T-cell (primary cell): ENCODE data around the gene ELL2. TPM values are rescaled to one million over a fixed set of nuclear protein-coding genes. Genes with fewer than 3 reads are reported as not detected.
"Not testable (repeated sequence)": the region's sequence is repeated elsewhere in the genome, so short reads cannot be mapped to it uniquely, and the experiment has no call there.

Experiments used
- ATAC-seq, 4 experiments: fragments of 200-7000 bp in 3 of 4; fragments of 150-1000 bp in 1 of 4; cut with Tn5 transposase; replicated peaks in 1 of 4; 1 replicate in 3 of 4; 2 replicates in 1 of 4; pipeline ENCODE4 v1.10.0; 2021; ENCODE audit warnings: moderate library complexity in 3 of 4, mild to moderate bottlenecking in 2 of 4, moderate number of reproducible peaks in 1 of 4
- CTCF ChIA-PET, 2 donors: fragments of 300-600 bp; sonication (Branson Sonifier 250); formaldehyde crosslinking; loops; one replicate each; lab custom pipeline; 2022; ENCODE audit warnings: antibody characterized with exemption in 2 of 2; lab: Charles Lee
- POLR2A ChIA-PET, 2 donors: fragments of 300-600 bp; sonication (Branson Sonifier 250); formaldehyde crosslinking; loops; one replicate each; lab custom pipeline; 2022; ENCODE audit warnings: antibody characterized with exemption in 2 of 2; lab: Charles Lee
- DNase-seq, 35 experiments: peaks; one replicate each; pipeline versions ENCODE4 v3.0.0 to v3.0.0-alpha.2; 2013 to 2023
- H3K27ac ChIP-seq: one replicate; pipeline ENCODE4 v1.5.1; 2013; ENCODE audit warnings: low read length
- H3K27me3 ChIP-seq, 2 experiments: replicated peaks in 1 of 2; 1 replicate in 1 of 2; 2 replicates in 1 of 2; pipeline versions ENCODE4 v1.6.1 to v1.7.0; 2013; ENCODE audit warnings: low read length in 1 of 2, mixed read lengths in 1 of 2; ENCODE audit not compliant: control insufficient read depth in 2 of 2, insufficient read depth in 2 of 2; ENCODE audit errors: extremely low read depth in 1 of 2
- H3K36me3 ChIP-seq, 2 donors: 1 replicate in 1 of 2; 2 replicates in 1 of 2; pipeline versions ENCODE4 v1.6.1 to v1.7.0; 2013; ENCODE audit warnings: low read length in 1 of 2; ENCODE audit not compliant: control insufficient read depth in 2 of 2, insufficient read depth in 1 of 2; ENCODE audit errors: extremely low read depth in 1 of 2
- H3K4me1 ChIP-seq, 2 experiments: 1 replicate in 1 of 2; 2 replicates in 1 of 2; pipeline versions ENCODE4 v1.6.1 to v1.7.0; 2013; ENCODE audit warnings: low read length in 2 of 2, mixed read lengths in 1 of 2; ENCODE audit not compliant: insufficient read depth in 2 of 2, control insufficient read depth in 1 of 2; ENCODE audit errors: extremely low read depth in 1 of 2
- H3K4me3 ChIP-seq, 2 donors: 1 replicate in 1 of 2; 2 replicates in 1 of 2; pipeline versions ENCODE4 v1.5.1 to v1.7.0; 2013; ENCODE audit warnings: mild to moderate bottlenecking in 2 of 2, low read length in 1 of 2, moderate library complexity in 1 of 2; ENCODE audit not compliant: control insufficient read depth in 1 of 2; ENCODE audit errors: extremely low read depth in 1 of 2
- H3K9me3 ChIP-seq: 2 replicates; pipeline ENCODE4 v1.7.0; 2013
- H3K27ac Mint-ChIP-seq, 2 donors: one replicate each; pipeline ENCODE4 v1.8.0; 2020 to 2021; ENCODE audit warnings: mild to moderate bottlenecking in 2 of 2, mixed read lengths in 2 of 2
- H3K27me3 Mint-ChIP-seq, 2 donors: one replicate each; pipeline ENCODE4 v1.8.0; 2021 to 2022; ENCODE audit warnings: mixed read lengths in 2 of 2
- H3K36me3 Mint-ChIP-seq: one replicate; pipeline ENCODE4 v1.8.0; 2021; ENCODE audit warnings: mixed read lengths
- H3K4me1 Mint-ChIP-seq, 3 donors: one replicate each; pipeline ENCODE4 v1.8.0; 2020 to 2022; ENCODE audit warnings: mixed read lengths in 3 of 3, mild to moderate bottlenecking in 1 of 3
- H3K4me3 Mint-ChIP-seq, 3 donors: one replicate each; pipeline ENCODE4 v1.8.0; 2020 to 2022; ENCODE audit warnings: mild to moderate bottlenecking in 3 of 3, mixed read lengths in 3 of 3, moderate library complexity in 3 of 3
- H3K9me3 Mint-ChIP-seq, 3 donors: one replicate each; pipeline ENCODE4 v1.8.0; 2020 to 2022; ENCODE audit warnings: mixed read lengths in 3 of 3
- WGBS: methylation state at CpG from one replicate; pipeline ENCODE4 v1.1.5; 2013; ENCODE audit warnings: missing lambda C conversion rate; ENCODE audit not compliant: insufficient coverage; 5-methylcytosine and 5-hydroxymethylcytosine counted together
- total RNA-seq, 35 experiments: library from RNA in 6 of 35; stranded (reverse) in 6 of 35; fragments of 120-200 nt in 1 of 35; gene quantifications; one replicate each; pipeline versions ENCODE4 v1.2.1 to v1.2.4 and lab custom pipeline; 2013 to 2026

The ELL2 gene
- total RNA-seq, 5 donors from 2014 or later (not counting 1 experiment from before 2014, with no cell fraction given): 10.3 to 57.8 (median 11.3) TPM

DNA sequence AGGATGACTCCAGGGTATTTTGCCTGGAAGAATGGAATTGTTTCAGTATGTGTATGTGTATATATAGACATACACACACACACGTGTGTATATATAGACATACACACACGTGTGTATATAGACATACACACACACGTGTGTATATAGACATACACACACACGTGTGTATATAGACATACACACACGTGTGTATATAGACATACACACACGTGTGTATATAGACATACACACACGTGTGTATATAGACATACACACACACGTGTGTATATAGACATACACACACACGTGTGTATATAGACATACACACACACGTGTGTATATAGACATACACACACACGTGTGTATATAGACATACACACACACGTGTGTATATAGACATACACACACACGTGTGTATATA, 34.4 kb downstream of the ELL2 start:
- WGBS: no CpG with 5 or more reads among the region's 13 CpGs
- H3K27me3 Mint-ChIP-seq, H3K9me3 Mint-ChIP-seq, H3K4me1 ChIP-seq, H3K4me3 Mint-ChIP-seq, H3K4me3 ChIP-seq, DNase-seq, H3K27ac ChIP-seq, ATAC-seq, H3K27ac Mint-ChIP-seq, H3K9me3 ChIP-seq, CTCF ChIA-PET, H3K36me3 ChIP-seq, H3K27me3 ChIP-seq: not testable (repeated sequence)
- Mint-ChIP-seq H3K4me1 (peaks cover 7 to 13% (median 10%) of the 10 kb centered on the region in 3 donors), H3K36me3 (peaks cover 16% of the 10 kb centered on the region)
- POLR2A ChIA-PET: interaction anchor here in 1 of 2 donors (0.6 kb wide), 1 partner anchor 36 kb away, joined by 4 read pairs; no protein-coding TSS in a partner anchor

DNA sequence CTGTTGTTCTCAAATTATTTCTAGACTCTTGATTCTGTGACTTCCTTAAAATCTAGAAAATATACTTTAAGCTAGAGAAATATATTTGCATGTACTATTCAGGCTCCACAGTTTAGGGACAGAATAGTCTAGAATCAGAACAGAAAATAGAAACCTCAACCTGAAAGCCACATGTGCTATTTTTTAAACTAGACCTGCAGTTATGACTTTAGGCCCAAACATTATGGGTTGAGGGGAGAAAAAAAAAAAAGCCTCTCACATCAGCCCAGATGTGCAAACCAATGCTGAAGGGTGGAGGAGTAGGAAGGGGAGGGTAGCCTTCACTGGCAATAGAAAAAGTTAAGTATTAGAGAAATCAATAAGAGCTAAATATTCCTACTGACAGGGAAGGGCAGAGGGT, 35.7 kb downstream of the ELL2 start:
- Histone ChIP-seq H3K27ac (no peak overlapping the region), H3K27me3 (no peaks in the 10 kb centered on the region), H3K36me3 (no peaks in the 10 kb centered on the region), H3K4me1 (no peaks in the 10 kb centered on the region), H3K4me3 (no peak overlapping the region), H3K9me3 (no peaks in the 10 kb centered on the region)
- ATAC-seq (no peak), DNase-seq (no peak)
- Mint-ChIP-seq H3K4me3 (no peak overlapping the region), H3K9me3 (no peaks in the 10 kb centered on the region), H3K36me3 (peaks cover 10% of the 10 kb centered on the region), H3K4me1 (peaks cover 7 to 13% (median 10%) of the 10 kb centered on the region in 3 donors), H3K27me3 (no peaks in the 10 kb centered on the region), H3K27ac (no peak overlapping the region)
- POLR2A ChIA-PET: no interaction called here
- CTCF ChIA-PET: interaction anchor here (0.6 to 1.1 kb wide), 2 partner anchors 17 to 676 kb away, joined by 3 to 7 read pairs; no protein-coding TSS in a partner anchor

DNA sequence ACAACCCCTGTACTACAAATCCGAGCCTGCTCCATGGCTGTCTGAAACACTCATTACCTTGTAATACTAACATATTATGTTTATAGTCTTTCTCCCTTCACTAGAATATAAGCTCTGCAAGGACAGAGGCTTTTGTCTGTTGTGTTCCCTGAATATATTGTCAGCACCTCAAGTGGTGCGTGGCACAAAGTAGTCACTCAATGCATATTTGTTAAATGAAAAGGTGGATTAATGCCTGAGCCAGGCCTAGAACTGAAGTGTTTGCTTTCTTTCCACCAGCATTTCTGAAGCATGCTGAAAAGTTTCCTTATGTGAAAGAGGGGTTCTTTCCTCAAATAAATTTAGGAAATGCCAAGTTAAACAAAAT, 36.3 kb downstream of the ELL2 start:
- Histone ChIP-seq H3K4me1 (no peaks in the 10 kb centered on the region), H3K36me3 (no peaks in the 10 kb centered on the region), H3K27me3 (no peaks in the 10 kb centered on the region), H3K4me3 (no peak overlapping the region), H3K27ac (no peak overlapping the region), H3K9me3 (no peaks in the 10 kb centered on the region)
- no CpG with 5 or more reads among the region's 2 CpGs for WGBS
- Mint-ChIP-seq H3K4me1 (peaks cover 7 to 13% (median 10%) of the 10 kb centered on the region in 3 donors), H3K9me3 (no peaks in the 10 kb centered on the region), H3K36me3 (peaks cover 7% of the 10 kb centered on the region), H3K27me3 (no peaks in the 10 kb centered on the region), H3K4me3 (no peak overlapping the region), H3K27ac (no peak overlapping the region)
- DNase-seq: no peak
- ChIA-PET CTCF (interaction anchor here (0.8 to 1.1 kb wide), 2 partner anchors 190 to 676 kb away, joined by 3 read pairs; no protein-coding TSS in a partner anchor), POLR2A (no interaction called here)
- no peak for ATAC-seq

DNA sequence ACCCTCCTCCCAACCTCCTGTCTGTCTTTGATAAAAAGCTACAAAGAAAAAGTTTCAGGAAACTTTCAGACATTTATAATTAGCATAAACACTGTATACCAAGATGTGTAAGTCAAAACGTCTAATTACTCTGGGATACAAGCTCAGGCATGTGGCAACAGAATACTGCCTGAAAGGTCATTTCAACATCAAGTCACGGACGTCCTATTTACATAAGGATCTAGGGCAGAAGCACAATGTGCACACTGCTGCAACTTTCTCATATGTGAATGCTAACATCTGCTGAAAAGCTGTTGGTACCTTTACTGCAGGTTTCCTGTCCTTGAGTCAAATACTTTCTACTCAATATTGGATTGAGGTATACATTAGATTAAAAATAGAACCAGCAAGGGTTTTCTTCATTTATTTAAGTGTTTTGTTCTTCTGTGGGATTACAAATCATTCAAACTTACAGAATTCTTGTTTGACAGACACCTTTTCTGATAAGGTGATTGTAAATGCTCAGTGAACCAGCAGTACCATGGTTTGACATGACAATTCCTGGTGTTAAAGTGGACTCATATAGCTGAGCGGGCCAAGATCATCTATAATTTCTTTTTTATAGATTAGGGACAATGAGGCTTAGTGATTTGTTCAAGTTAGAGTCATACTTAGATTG, 36.8 kb downstream of the ELL2 start:
- DNase-seq: no peak
- Histone ChIP-seq H3K4me1 (no peaks in the 10 kb centered on the region), H3K27ac (no peak overlapping the region), H3K9me3 (no peaks in the 10 kb centered on the region), H3K27me3 (no peaks in the 10 kb centered on the region), H3K36me3 (no peaks in the 10 kb centered on the region), H3K4me3 (no peak overlapping the region)
- Mint-ChIP-seq H3K27ac (no peak overlapping the region), H3K36me3 (peaks cover 7% of the 10 kb centered on the region), H3K27me3 (no peaks in the 10 kb centered on the region), H3K4me3 (no peak overlapping the region), H3K9me3 (no peaks in the 10 kb centered on the region), H3K4me1 (peaks cover 7 to 13% (median 10%) of the 10 kb centered on the region in 3 donors)
- ATAC-seq: no peak
- 67% methylated on average over 3 of the region's 4 CpGs for WGBS
- CTCF ChIA-PET: interaction anchor here (0.5 to 0.8 kb wide), 2 partner anchors 22 to 189 kb away, joined by 3 to 6 read pairs; no protein-coding TSS in a partner anchor
- POLR2A ChIA-PET: interaction anchor here in 1 of 2 donors (1.0 kb wide), 1 partner anchor 19 kb away, joined by 4 read pairs; no protein-coding TSS in a partner anchor

DNA sequence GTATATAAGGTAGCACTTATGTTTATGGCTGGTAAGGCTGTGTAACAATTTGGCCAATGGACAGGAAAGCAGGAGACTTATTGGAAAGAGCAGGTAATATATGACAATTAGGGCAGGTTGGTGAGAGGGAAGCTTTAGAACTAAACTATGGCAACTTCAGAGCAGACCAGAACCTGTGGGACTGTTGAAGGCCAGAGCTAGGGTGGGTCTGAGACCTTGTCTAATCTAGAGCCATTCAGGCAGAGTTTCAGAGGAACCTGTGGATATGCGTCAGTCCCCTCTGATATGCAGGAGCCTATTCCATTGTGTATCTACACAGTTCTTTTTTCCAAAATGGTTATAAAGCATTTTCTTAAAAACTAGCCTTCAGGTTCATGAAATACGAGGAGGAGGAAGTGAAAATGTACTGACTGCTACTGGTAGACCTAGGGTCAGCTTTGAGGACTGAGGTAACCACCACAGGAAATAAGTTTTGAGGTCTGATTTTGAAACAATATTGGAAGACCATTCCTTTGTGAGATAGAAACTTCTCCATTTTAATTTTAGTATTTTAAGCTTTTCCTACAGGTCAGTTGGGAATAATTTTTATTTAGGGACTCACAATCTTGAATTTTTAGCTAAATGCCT, 37.6 kb downstream of the ELL2 start:
- Mint-ChIP-seq H3K4me3 (no peak overlapping the region), H3K4me1 (peaks cover 7 to 13% (median 10%) of the 10 kb centered on the region in 3 donors), H3K27me3 (no peaks in the 10 kb centered on the region), H3K36me3 (peaks cover 7% of the 10 kb centered on the region), H3K9me3 (no peaks in the 10 kb centered on the region), H3K27ac (no peak overlapping the region)
- CTCF ChIA-PET: interaction anchor here in 1 of 2 donors (0.5 kb wide), 1 partner anchor 21 kb away, joined by 6 read pairs; no protein-coding TSS in a partner anchor
- no CpG with 5 or more reads among the region's 2 CpGs for WGBS
- DNase-seq (no peak), ATAC-seq (no peak)
- Histone ChIP-seq H3K4me3 (no peak overlapping the region), H3K9me3 (no peaks in the 10 kb centered on the region), H3K36me3 (no peaks in the 10 kb centered on the region), H3K27me3 (no peaks in the 10 kb centered on the region), H3K27ac (no peak overlapping the region), H3K4me1 (no peaks in the 10 kb centered on the region)
- POLR2A ChIA-PET: interaction anchor here in 1 of 2 donors (1.0 kb wide), 1 partner anchor 18 kb away, joined by 4 read pairs; no protein-coding TSS in a partner anchor

DNA sequence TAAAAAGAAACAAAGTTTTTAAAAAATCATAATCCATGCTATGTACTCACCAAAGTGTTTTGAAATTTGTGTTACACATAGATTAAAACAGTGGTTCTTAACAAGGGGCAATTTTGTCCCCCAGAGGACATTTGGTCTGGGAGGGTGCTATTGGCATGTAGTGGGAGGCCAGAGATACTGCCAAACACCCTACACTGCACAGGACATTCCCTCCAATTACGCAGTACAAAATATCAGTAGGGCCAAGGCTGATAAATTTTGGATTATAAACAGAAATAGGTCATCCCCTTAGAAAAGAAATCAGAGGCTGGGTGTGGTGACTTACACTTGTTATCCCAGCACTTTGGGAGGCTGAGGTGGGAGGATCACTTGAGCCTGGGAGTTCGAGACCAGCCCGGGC, 38.9 kb downstream of the ELL2 start:
- H3K27ac ChIP-seq: no peak overlapping the region
- H3K9me3 ChIP-seq: no peaks in the 10 kb centered on the region
- Mint-ChIP-seq H3K27ac (no peak overlapping the region), H3K9me3 (no peaks in the 10 kb centered on the region), H3K4me1 (peaks cover under 1 to 5% (median 2%) of the 10 kb centered on the region in 3 donors), H3K4me3 (no peak overlapping the region), H3K27me3 (no peaks in the 10 kb centered on the region), H3K36me3 (peaks cover 5% of the 10 kb centered on the region)
- no peak for ATAC-seq
- POLR2A ChIA-PET: no interaction called here
- WGBS: no CpG with 5 or more reads among the region's 3 CpGs
- no peaks in the 10 kb centered on the region for H3K36me3 ChIP-seq
- CTCF ChIA-PET: no interaction called here
- no peaks in the 10 kb centered on the region for H3K4me1 ChIP-seq
- DNase-seq: no peak
- no peak overlapping the region for H3K4me3 ChIP-seq
- H3K27me3 ChIP-seq: no peaks in the 10 kb centered on the region
